ENCODE measurements around the gene LRPAP1. TPM values are rescaled to one million over a fixed set of nuclear protein-coding genes. Genes with fewer than 3 reads are reported as not detected.
"Not testable (repeated sequence)": the region's sequence is repeated elsewhere in the genome, so short reads cannot be mapped to it uniquely, and the experiment has no call there.

Gene LRPAP1
- total and polyA plus RNA-seq, 2 donors (not counting 1 experiment from before 2014, with no cell fraction given): 64.6 to 86.8 TPM

DNA sequence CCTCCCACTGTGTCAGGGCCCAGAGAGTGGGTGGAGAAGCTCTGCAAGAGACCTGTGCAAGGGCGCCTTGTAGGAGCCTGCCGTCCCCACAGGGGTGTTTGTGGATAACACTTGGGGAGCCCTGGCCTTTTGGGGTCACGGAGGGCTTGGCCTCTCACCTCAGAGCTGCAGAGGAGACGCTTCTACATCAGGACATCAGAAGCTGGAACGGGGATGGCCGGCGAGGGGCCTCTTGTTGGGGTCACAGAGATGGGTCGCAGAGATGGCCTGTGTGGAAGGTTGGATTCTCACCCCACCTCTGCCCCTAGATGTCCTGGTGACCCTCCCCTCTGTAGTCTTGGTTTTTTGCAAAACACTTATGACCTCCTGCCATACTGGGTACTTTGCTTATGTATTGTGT lies 13.1 kb upstream of the LRPAP1 start:
- intact Hi-C loops (cut with micrococcal nuclease): not testable (repeated sequence)
- 100% methylated on average over 4 of the region's 8 CpGs for WGBS (ENCODE audit: insufficient coverage)

DNA sequence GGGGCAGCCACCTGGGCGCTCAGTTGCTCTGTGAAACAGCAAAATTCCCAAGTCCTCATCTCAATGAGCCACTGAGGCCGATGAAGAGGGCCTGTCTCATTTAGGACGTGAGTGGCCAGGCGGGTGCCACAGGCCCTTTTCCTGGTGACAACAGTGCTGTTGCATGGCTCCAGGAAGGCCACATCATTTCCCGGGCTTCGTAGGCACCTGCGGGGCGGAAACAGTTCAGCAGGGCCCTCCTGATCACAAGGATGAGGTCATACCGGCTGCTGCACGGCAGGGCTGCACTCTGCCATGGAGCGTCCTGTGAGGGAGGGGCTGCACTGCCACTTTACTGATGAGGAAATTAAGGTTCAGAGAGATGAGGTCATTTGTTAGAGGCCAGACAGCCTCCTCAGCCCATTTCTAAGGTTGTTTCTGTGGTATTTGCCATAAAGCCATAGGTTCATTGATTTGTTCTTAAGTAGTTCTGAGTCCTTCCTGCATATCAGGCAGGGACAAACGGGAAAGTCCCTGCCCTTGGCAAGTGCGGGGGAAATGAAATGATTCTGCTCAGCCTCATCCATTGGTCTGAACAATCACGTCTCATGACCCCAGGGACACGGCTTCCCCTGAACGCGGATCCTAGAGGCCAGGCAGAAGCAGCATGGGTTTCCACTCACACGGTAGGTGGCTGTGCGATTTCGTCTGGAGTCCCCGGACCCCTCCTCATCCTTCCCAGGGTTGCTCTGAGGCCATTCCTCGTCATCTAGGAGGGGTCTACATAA lies 12.2 kb upstream of the LRPAP1 start:
- H3K4me1 ChIP-seq (ENCODE audit: control insufficient read depth in 2 of 2, insufficient read depth in 2 of 2, low read length in 2 of 2); H3K4me2 ChIP-seq (replicated peaks; ENCODE audit: low read depth, low read length, poor library complexity, severe bottlenecking); H3K9me3 ChIP-seq (ENCODE audit: control extremely low read depth in 1 of 3, control insufficient read depth in 2 of 3, insufficient read depth in 1 of 3, low read length in 2 of 3); H3K9ac ChIP-seq (ENCODE audit: low read length); POLR2A ChIA-PET; CTCF ChIA-PET; H3K4me3 ChIP-seq (ENCODE audit: control extremely low read depth in 1 of 5, extremely low read depth in 1 of 5, insufficient read depth in 1 of 5, low read depth in 2 of 5, low read length in 4 of 5); H3K4me1 Mint-ChIP-seq; H3K4me3 Mint-ChIP-seq; H3K27me3 ChIP-seq (replicated peaks in 1 of 4; ENCODE audit: control extremely low read depth in 1 of 4, control insufficient read depth in 3 of 4, insufficient read depth in 4 of 4, low read length in 3 of 4); H3K9me3 Mint-ChIP-seq (ENCODE audit: insufficient read depth); H3K36me3 ChIP-seq (replicated peaks in 1 of 2; ENCODE audit: control extremely low read depth in 1 of 2, control insufficient read depth in 1 of 2, extremely low read depth in 1 of 2, insufficient read depth in 2 of 2, low read length in 1 of 2); H3K27ac ChIP-seq (ENCODE audit: low read length in 2 of 2); H4K20me1 ChIP-seq (ENCODE audit: control insufficient read depth, insufficient read depth, low read length, poor library complexity, severe bottlenecking); ATAC-seq (ENCODE audit: low read depth); H3K79me2 ChIP-seq (ENCODE audit: control insufficient read depth, insufficient read depth, low read length); intact Hi-C loops (cut with micrococcal nuclease); DNase-seq; H2AFZ ChIP-seq (ENCODE audit: insufficient read depth, low read depth, low read length, poor library complexity, severe bottlenecking); H3K27me3 Mint-ChIP-seq; H3K27ac Mint-ChIP-seq: not testable (repeated sequence)
- 64% methylated on average over 16 of the region's 22 CpGs for WGBS (ENCODE audit: insufficient coverage)

More for the DNA sequence above, 13.1 kb upstream of the LRPAP1 start:
- H3K36me3 ChIP-seq (replicated peaks in 1 of 2; ENCODE audit: control extremely low read depth in 1 of 2, control insufficient read depth in 1 of 2, extremely low read depth in 1 of 2, insufficient read depth in 2 of 2, low read length in 1 of 2); H3K9me3 ChIP-seq (ENCODE audit: control extremely low read depth in 1 of 3, control insufficient read depth in 2 of 3, insufficient read depth in 1 of 3, low read length in 2 of 3); H3K9me3 Mint-ChIP-seq (ENCODE audit: insufficient read depth); H3K27ac Mint-ChIP-seq; DNase-seq; H3K27me3 ChIP-seq (replicated peaks in 1 of 4; ENCODE audit: control extremely low read depth in 1 of 4, control insufficient read depth in 3 of 4, insufficient read depth in 4 of 4, low read length in 3 of 4); H3K4me3 Mint-ChIP-seq; ATAC-seq (ENCODE audit: low read depth); CTCF ChIA-PET; POLR2A ChIA-PET; H3K4me3 ChIP-seq (ENCODE audit: control extremely low read depth in 1 of 5, extremely low read depth in 1 of 5, insufficient read depth in 1 of 5, low read depth in 2 of 5, low read length in 4 of 5); H3K79me2 ChIP-seq (ENCODE audit: control insufficient read depth, insufficient read depth, low read length); H3K9ac ChIP-seq (ENCODE audit: low read length); H2AFZ ChIP-seq (ENCODE audit: insufficient read depth, low read depth, low read length, poor library complexity, severe bottlenecking); H3K27ac ChIP-seq (ENCODE audit: low read length in 2 of 2); H4K20me1 ChIP-seq (ENCODE audit: control insufficient read depth, insufficient read depth, low read length, poor library complexity, severe bottlenecking); H3K4me1 ChIP-seq (ENCODE audit: control insufficient read depth in 2 of 2, insufficient read depth in 2 of 2, low read length in 2 of 2); H3K4me1 Mint-ChIP-seq; H3K27me3 Mint-ChIP-seq; H3K4me2 ChIP-seq (replicated peaks; ENCODE audit: low read depth, low read length, poor library complexity, severe bottlenecking): not testable (repeated sequence)

DNA sequence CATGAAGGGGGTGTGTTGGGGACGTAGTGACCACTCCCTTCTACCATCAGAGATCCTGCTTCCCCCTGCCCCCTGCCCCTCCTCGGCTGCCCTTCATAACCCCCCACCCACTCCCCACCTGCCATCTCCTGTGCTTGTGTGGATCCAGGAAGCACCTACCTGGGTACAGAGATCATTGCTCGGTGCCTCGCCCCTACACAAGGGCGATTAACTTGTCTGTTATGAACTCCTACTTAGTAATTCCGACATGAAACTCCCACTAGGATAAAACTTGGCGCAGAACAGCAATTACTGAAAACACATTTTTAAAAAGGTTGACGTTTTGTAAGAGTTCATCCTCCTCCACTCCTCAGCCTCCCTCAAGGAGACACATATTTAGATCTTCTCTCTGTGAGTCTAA lies 11.2 kb upstream of the LRPAP1 start:
- POLR2A ChIA-PET; H3K4me3 Mint-ChIP-seq; H3K27me3 ChIP-seq (replicated peaks in 1 of 4; ENCODE audit: control extremely low read depth in 1 of 4, control insufficient read depth in 3 of 4, insufficient read depth in 4 of 4, low read length in 3 of 4); H3K4me1 ChIP-seq (ENCODE audit: control insufficient read depth in 2 of 2, insufficient read depth in 2 of 2, low read length in 2 of 2); H3K4me1 Mint-ChIP-seq; H3K9ac ChIP-seq (ENCODE audit: low read length); H3K4me2 ChIP-seq (replicated peaks; ENCODE audit: low read depth, low read length, poor library complexity, severe bottlenecking); H3K9me3 ChIP-seq (ENCODE audit: control extremely low read depth in 1 of 3, control insufficient read depth in 2 of 3, insufficient read depth in 1 of 3, low read length in 2 of 3); H3K79me2 ChIP-seq (ENCODE audit: control insufficient read depth, insufficient read depth, low read length); H2AFZ ChIP-seq (ENCODE audit: insufficient read depth, low read depth, low read length, poor library complexity, severe bottlenecking); ATAC-seq (ENCODE audit: low read depth); intact Hi-C loops (cut with micrococcal nuclease); H3K9me3 Mint-ChIP-seq (ENCODE audit: insufficient read depth); H3K27ac Mint-ChIP-seq; CTCF ChIA-PET; H4K20me1 ChIP-seq (ENCODE audit: control insufficient read depth, insufficient read depth, low read length, poor library complexity, severe bottlenecking); H3K27me3 Mint-ChIP-seq; H3K27ac ChIP-seq (ENCODE audit: low read length in 2 of 2); H3K4me3 ChIP-seq (ENCODE audit: control extremely low read depth in 1 of 5, extremely low read depth in 1 of 5, insufficient read depth in 1 of 5, low read depth in 2 of 5, low read length in 4 of 5); DNase-seq; H3K36me3 ChIP-seq (replicated peaks in 1 of 2; ENCODE audit: control extremely low read depth in 1 of 2, control insufficient read depth in 1 of 2, extremely low read depth in 1 of 2, insufficient read depth in 2 of 2, low read length in 1 of 2): not testable (repeated sequence)
- WGBS (ENCODE audit: insufficient coverage): 97% methylated on average over 3 of the region's 8 CpGs

DNA sequence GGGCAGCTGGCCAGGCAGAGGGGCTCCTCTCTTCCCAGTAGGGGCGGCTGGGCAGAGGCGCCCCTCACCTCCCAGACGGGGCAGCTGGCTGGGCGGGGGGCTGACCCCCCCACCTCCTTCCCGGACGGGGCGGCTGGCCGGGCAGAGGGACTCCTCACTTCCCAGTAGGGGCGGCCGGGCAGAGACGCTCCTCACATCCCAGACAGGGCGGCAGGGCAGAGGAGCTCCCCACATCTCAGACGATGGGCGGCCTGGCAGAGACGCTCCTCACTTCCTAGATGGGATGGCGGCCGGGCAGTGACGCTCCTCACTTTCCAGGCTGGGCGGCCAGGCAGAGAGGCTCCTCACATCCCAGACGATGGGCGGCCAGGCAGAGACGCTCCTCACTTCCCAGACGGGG lies 6.7 kb upstream of the LRPAP1 start:
- not testable (repeated sequence) for H3K27me3 Mint-ChIP-seq
- WGBS (ENCODE audit: insufficient coverage): 99% methylated on average over 12 of the region's 23 CpGs
- intact Hi-C loops (cut with micrococcal nuclease): loop anchor here (10.0 kb wide), 1 partner anchor 756 kb away; the partner anchor contains the start of genes LYAR and ZBTB49

More for the DNA sequence above, 6.7 kb upstream of the LRPAP1 start:
- DNase-seq; H3K9ac ChIP-seq (ENCODE audit: low read length); H3K27ac Mint-ChIP-seq; H3K4me1 Mint-ChIP-seq; H3K9me3 Mint-ChIP-seq (ENCODE audit: insufficient read depth); H3K27me3 ChIP-seq (replicated peaks in 1 of 4; ENCODE audit: control extremely low read depth in 1 of 4, control insufficient read depth in 3 of 4, insufficient read depth in 4 of 4, low read length in 3 of 4); H3K4me3 Mint-ChIP-seq; H3K27ac ChIP-seq (ENCODE audit: low read length in 2 of 2); H4K20me1 ChIP-seq (ENCODE audit: control insufficient read depth, insufficient read depth, low read length, poor library complexity, severe bottlenecking); POLR2A ChIA-PET; H3K4me2 ChIP-seq (replicated peaks; ENCODE audit: low read depth, low read length, poor library complexity, severe bottlenecking); H3K4me3 ChIP-seq (ENCODE audit: control extremely low read depth in 1 of 5, extremely low read depth in 1 of 5, insufficient read depth in 1 of 5, low read depth in 2 of 5, low read length in 4 of 5); H2AFZ ChIP-seq (ENCODE audit: insufficient read depth, low read depth, low read length, poor library complexity, severe bottlenecking); H3K79me2 ChIP-seq (ENCODE audit: control insufficient read depth, insufficient read depth, low read length); H3K36me3 ChIP-seq (replicated peaks in 1 of 2; ENCODE audit: control extremely low read depth in 1 of 2, control insufficient read depth in 1 of 2, extremely low read depth in 1 of 2, insufficient read depth in 2 of 2, low read length in 1 of 2); H3K4me1 ChIP-seq (ENCODE audit: control insufficient read depth in 2 of 2, insufficient read depth in 2 of 2, low read length in 2 of 2); ATAC-seq (ENCODE audit: low read depth); CTCF ChIA-PET: not testable (repeated sequence)
- peaks cover 0 to 21% (median 0%) of the 10 kb centered on the region in 3 donors for H3K9me3 ChIP-seq (ENCODE audit: control extremely low read depth in 1 of 3, control insufficient read depth in 2 of 3, insufficient read depth in 1 of 3, low read length in 2 of 3)
